KG1 (cell line): ENCODE data around the gene SLC7A4.

Experiments
- DNase-seq: peaks from one replicate; lab custom pipeline; 2025; lab: John Stamatoyannopoulos, UW

The SLC7A4 gene

DNA sequence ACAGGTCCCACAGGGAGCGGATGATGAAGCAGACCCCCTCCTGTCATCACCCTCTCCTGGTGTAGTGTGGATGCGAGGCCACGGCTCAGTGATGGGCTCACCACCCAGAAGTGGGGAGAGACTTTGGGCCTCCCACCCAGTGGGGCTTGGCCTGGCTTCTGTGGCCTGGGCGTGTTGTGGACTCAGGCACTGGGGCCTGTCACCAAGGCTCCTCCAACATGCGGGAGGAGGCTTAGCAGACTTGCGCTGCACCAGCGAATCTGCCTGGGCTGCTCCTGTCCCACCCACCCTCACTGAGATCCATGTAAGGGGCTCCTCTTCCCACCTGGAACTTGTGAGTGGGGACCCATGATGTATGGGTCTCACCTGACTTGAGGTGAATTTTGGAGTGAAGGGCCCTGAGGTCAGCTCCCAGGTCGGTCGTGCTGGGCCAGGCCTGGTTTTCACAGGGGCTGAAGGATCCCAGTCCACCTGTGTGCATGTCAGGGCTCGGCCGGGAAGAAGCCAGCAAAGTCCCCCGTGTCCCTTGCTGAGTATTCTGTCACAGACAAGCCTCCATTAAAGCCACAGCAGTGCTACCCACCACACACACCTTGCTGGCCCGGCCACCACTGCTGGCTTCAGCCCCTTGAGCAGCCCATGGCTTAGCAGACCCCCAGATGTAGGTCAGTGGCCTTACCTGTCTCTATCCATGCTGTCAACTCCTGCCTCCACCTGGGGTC is 34.7 kb downstream of the SLC7A4 start:
- no peak for DNase-seq

DNA sequence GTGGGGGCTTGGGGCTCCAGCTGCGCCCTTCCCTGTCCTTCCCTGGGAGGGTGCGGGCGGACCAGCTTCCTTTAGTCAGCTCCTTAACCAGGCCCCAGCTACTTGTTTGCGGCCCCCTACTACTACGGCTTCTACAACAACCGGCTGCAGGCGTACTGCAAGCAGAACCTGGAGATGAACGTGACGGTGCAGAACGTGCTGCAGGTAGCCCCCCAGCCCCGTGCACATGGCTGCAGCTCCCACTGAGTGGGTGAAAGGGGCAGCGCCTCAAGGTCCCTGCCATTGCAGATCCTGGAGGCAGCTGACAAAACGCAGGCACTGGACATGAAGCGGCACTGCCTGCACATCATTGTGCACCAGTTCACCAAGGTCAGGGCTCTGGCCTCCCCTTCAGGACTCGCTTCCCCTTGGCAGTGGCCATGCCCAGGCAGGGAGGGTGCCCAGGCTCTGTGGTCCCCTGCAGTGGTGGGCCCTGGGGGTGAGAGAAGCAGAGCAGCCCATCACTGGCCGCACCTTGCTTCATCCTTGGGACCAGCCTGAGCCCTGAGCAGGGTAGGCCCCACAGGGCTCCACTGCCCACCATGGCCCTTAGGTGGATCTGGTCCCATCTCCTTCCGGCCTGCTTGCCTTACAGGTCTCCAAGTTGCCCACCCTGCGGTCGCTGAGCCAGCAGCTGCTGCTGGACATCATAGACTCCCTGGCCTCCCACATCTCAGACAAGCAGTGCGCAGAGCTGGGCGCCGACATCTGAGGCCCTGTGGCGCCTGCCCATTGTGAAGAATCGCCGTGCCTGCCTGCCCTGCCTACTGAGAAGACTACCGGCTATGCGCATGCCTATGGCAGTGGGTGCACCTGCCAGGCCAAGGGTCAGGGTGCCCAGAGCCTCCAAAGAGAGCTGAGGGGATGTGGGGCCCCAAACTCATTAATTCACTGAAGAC is 35.5 kb downstream of the SLC7A4 start:
- DNase-seq = no peak

- DNase-seq = no peak
Measured at GRCh38 chr22:20996031-20996410, 36.3 kb downstream of the SLC7A4 start.

GRCh38 chr22:20995329-20996030 is 36.9 kb downstream of the SLC7A4 start:
- no peak for DNase-seq

GRCh38 chr22:20994902-20995241 is 37.5 kb downstream of the SLC7A4 start:
- DNase-seq = no peak

DNA sequence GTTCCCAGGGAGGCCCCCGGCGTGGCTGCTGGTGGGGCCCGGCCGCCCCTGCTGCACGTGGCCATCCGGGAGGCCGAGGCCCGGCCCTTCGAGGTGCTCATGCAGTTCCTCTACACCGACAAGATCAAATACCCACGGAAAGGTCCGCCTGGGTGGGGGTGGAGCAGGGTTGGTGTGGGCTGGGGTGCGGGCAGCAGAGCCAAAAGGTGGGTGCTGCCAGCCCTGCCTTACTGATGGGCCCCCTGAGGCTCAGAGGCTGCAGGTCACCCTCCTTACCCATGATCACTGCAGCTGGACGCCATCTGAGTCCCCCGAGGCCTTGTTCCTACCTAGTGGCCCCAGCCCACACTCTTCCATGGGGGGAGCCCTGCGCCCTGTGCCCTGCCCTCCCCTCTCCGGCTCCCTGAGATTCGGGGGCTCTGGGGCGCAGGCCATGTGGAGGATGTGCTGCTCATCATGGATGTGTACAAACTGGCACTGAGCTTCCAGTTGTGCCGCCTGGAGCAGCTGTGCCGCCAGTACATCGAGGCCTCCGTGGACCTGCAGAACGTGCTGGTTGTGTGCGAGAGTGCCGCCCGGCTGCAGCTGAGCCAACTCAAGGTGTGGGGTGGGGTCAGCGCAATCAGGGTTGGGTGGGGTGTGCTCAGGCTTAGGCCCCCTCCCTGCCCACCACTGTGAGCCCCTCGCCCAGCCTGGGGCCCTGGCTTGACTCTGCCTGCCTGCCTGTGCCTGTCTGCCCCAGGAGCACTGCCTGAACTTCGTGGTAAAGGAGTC is 38.0 kb downstream of the SLC7A4 start:
- no peak for DNase-seq

DNA sequence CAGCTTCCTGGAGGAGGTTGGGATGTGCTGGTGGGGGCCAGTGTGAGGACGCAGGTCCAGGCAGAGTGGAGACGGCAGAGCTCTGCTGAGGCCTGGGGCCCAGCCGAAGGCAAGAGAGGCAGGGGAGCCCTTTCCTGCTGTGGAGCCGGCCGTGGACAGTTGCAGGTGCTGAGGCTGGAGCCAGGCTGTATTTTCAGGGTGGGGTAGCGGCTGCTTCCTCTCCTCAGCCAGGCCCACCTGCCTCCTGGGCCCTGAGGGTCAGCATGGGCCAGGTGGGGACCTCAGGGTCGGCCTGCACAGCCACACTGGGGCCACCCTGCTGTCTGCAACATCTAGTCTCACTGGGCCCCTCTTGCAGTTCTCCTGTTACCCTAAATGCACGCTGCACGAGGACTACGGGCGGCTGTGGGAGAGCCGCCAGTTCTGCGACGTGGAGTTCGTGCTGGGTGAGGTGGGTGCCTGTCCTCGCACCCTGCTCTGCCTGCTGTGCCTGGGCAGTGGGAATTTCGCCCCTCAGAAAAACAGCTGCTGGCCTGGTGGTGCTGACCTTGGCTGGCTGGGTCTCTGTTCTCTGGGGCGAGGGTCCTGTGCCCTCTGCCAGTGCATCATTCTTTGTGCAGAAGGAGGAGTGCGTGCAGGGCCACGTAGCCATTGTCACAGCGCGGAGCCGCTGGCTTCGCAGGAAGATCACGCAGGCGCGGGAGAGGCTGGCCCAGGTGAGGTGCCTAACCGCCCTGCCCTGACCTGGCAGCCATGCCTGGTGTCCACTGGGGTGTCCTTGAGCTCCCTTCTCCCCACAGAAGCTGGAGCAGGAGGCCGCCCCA is 38.8 kb downstream of the SLC7A4 start:
- DNase-seq = no peak

- no peak for DNase-seq
Measured at GRCh38 chr22:20992456-20993303, 39.7 kb downstream of the SLC7A4 start.

GRCh38 chr22:20992056-20992442 is 40.3 kb downstream of the SLC7A4 start:
- no peak for DNase-seq

- no peak for DNase-seq
Measured at GRCh38 chr22:20991252-20992055, 40.9 kb downstream of the SLC7A4 start.

DNA sequence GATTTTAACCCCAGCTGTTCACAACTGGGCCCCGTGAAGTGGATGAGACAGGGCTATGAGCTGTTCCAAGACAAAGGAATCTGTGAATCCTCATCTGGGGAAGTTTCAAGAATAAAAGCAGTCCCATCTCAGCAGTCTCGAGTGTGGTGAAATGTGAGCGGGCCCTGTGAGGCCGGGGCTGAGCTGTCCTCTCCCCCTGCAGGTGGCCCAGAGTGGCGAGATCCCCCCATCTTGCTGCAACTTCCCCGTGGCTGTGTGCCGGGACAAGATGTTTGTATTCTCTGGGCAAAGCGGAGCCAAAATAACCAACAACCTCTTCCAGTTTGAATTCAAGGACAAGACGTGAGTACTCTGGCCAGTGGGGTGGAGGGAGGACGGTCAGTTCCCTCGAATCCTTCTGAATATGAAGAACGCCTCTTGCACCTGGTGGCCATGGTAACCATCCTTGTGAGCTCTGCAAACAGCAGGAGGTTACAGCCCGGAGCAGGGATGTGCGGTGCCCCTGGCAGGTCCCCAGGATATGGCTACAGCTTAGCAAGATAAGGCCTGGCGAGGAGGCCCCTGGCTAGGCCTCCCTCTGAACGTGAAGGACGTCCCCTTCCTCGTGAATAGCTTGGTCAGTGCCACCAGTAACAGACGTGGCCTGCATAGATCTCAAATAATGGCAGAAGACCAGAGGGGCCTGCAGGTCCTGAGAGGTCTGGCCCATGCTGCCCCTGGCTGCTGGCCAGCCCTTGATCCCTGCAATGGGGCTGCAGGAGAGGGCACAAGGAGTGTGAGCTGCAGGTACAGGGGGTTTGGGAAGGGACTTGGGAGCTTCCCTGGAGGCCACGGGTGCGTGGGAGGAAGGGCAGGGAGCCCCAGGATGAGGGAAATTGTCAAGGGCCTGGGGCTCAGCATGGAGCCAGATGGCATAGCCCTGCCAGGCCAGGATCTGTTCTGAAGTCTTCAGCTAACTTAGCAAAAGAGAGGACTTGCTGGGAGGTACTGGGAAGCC is 41.9 kb downstream of the SLC7A4 start:
- DNase-seq = no peak

- no peak for DNase-seq
Measured at GRCh38 chr22:20989323-20990138, 42.8 kb downstream of the SLC7A4 start.

- DNase-seq = no peak
Measured at GRCh38 chr22:20988573-20989322, 43.6 kb downstream of the SLC7A4 start.

DNA sequence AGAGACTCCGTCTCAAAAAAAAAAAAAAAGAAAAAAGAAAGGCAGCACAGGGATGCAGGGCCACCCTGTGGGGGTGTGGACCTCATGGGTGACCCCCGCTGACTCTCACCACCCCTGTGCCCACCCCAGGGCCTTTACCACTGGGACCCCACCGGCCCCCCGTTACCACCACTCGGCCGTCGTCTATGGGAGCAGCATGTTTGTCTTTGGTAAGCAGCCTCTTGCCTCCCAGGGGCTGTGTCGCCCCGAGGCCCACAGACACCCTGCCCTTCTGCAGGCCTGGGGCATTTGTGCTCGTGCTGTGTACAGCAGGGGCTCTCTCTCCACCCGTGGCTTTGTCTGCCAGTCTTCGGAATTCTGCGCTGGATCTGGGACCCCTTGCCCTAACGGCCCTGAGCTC is 45.0 kb downstream of the SLC7A4 start:
- no peak for DNase-seq

DNA sequence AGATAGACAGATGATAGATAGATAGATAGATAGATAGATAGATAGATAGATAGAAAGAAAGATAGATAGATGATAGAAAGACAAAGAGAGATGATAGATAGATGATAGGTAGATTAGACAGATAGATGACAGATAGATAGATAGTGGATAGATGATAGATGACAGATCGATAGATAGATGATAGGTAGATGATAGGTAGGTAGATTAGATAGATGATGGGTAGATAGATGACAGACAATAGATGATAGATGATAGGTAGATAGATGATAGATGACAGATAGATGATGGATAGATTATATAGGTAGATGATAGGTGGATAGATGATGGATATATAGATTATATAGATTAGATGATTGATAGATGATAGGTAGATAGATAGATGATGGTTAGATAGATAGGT is 46.0 kb downstream of the SLC7A4 start:
- DNase-seq = no peak

DNA sequence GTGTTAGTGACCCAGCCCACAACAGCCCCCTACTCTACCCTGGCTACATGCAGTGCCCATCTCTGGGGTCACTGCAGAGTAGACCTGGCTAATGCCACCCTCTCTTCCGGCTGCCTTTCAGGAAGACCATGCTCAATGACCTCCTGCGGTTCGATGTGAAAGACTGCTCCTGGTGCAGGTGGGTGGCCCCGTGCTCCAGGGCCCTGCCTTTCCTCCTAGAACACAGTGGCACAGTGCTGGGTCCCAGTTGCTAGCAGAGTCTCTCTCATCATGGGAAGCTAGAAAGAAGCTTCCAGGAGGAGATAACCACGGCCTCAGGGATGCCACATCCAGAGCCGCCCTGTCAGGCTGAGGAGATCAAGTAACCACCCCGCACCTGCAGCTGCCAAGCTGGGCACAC is 46.6 kb downstream of the SLC7A4 start:
- no peak for DNase-seq
